HK-2 (cell line): ENCODE measurements around the gene SPRY4.
"Not testable (repeated sequence)": the region's sequence is repeated elsewhere in the genome, so short reads cannot be mapped to it uniquely, and the experiment has no call there.

Experiments used
- DNase-seq: peaks from one replicate; pipeline ENCODE4 v3.0.0-alpha.2; 2018; ENCODE audit not compliant: unreplicated experiment

SPRY4 gene

DNA sequence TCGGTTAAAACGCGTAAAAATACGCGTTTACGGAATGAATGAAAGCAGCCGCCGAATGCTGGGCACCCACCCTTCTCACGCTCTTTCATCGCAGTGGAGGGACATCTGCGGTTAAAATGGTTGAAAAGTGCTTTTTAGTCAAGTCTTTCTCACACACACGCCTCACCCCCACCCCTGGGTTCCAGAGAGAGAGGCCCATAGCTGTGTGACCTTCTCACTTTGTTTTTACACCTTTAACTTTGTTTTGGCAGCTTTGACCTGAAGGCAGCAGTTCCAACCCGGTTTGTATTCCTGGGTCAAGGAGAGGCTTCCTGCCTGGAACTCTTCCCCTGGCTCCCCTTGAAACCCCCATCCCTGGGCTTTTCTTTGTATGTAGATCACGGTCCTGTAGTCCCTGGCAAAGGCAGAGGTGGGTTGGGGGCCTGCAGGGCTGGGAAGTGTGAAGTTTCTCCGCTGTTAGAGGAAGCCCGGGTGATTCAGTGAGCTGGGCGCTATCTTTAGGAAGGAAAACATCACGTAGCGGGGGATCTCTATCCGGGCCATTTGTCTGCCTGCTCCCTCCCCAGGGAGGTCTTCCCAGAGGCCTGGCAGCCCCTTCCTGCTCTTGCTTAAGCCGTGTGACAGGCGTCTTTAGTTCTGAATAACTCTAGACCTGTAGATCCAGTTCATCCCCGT is 29.6 kb downstream of the SPRY4 start:
- DNase-seq = no peak

DNA sequence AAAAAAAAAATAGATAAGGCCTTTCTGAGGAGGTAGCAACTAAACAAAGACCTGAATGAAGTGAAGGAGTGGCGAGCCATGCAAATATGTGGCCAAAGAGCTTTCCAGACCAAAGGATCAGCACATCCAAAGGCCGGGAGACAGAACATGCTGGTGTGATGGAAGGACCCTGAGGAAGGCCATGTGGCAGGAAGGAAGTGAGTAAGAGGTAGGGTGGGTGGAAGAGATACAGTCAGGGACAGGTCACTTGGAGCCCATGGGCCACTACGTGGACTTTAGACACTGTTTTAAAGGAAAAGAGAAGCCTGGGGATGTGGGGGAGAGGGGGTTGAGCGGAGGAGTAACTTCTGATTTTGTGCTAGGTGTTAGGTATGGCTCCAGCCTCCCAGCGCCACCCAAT is 31.3 kb downstream of the SPRY4 start:
- DNase-seq = no peak

DNA sequence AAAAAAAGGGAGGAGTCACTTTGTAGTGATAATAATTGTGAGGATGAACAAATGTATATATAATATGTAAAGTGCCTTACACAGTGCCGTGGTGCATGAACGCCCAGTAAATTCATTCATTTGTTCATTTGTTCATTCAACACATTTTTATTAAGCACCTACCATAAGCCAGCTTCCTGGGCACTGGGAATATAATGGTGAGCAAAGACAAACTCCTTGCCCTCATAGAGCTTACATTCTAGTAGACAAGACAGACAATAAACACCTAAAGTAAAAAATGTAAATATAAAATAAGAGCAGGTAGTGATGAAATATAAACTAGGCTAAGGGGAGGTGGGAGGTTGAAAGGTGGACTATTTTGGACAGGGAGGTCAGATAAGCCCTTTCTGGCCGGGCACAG is 32.0 kb downstream of the SPRY4 start:
- DNase-seq = no peak

GRCh38 chr5:142292249-142292648 is 32.6 kb downstream of the SPRY4 start:
- DNase-seq = no peak

DNA sequence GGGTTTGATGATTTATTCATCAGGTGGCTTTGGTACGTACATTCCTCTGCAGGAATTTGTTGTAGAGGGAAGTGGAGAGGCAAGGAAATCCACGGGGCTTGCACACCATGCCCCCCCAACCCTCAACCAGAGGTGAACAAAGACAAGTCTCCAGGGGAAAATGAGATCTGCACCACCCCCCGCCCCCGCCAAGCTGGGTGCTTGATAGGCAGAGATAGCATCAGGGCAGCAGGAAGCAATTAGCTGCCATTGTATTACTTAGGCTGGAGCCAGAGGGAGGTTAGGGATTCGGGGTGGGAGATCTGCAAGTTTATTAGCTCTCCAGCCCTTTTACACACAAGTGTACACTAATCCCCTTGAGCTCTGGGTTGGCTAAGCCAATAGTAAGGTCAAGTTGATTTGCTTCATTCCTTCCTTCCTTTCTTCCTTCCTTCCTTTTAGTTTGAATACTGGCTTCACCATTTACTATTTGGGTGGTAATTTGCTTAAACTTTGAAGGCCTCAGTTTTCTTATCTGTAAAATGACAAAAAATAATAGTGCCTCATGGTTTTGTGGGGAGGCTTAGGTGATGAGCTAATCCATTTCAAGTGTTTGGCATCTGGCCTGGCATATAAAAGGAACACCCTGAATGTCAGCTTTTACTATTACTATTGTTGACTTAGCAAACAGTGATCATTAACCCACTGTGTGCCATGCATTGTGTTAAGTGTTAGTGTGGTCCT is 34.1 kb downstream of the SPRY4 start:
- no peak for DNase-seq

DNA sequence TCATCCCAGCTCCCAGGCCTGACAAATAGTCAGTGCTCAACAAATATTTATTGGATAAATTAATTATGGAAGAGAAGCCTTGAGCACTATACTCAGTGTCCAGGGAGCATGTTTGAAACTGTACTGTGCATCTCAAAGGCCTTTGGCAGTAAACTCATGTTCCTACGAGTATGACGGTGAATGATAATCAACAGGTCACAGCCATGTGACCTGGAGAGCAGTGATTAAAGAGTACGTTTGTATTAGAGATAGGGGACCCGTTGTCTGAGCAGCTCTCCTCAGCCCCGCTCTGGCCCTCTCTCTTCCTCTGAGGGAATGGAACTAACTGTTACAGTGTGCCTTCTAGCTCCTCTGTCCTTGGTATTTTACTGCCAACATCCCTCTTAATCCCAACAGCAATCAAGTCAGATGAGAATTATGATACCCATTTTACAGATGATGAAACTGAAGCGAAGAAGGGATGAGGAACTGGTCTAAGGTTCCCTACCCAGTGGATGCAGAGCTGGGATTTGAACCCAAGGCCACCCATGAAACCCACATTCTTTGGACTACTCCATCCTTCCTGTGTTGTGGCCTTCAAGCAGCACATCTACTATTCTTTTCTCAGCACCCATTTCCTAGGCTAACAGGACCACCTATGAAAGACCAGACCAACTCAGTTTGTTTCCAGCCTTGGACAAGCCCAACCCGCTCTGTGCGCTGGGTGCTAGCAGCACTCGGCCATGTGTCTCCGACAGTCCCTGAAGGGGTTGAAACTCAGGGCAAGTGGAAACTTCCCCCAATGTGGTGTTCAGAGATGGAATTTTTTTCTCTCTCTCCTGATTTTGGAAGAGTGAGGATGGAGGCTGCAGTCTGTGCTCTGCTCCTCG is 34.9 kb downstream of the SPRY4 start:
- DNase-seq = no peak

- no peak for DNase-seq
These were observed 36.9 kb downstream of the SPRY4 start for GRCh38 chr5:142287973-142288313.

GRCh38 chr5:142287096-142287972 is 37.5 kb downstream of the SPRY4 start:
- DNase-seq = no peak

GRCh38 chr5:142286111-142286510 is 38.7 kb downstream of the SPRY4 start:
- DNase-seq = no peak

DNA sequence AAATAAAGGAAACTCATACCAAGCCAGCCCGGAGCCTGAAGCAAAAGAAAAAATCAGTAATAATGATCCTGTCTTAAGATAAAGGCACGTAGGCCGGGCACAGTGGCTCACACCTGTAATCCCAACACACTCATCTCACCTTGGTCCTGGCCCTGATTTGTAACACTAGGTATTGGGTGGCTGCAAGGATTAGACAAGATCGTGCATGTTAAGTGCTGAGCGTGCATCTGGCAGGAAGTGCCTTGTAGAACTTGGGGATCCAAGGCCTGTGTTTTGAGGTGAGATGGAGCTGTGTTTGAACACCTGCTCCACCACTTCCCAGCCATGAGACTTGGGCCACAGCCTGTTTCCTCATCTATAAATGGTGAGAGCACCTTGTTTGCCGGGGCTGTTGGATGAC is 41.5 kb downstream of the SPRY4 start:
- no peak for DNase-seq

DNA sequence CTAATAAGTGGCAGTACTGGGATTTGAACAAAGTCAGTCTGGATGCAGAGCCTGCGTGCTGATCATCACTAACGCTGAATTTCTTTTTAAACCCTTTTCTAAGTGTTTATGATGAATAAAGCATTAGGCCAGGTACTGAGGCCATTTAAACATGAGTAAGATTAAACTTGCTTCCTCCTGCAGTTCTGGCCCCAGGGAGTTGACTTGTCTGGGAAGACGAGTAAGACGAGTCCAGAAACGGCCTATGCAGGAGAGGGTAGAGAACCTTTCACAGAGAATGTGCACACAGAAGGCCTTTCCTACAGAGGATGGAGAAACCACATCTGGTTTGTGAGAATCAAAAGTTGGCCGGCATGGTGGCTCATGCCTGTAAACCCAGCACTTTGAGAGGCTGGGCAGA is 42.9 kb downstream of the SPRY4 start:
- DNase-seq = no peak

GRCh38 chr5:142281008-142281367 is 43.8 kb downstream of the SPRY4 start:
- no peak for DNase-seq

GRCh38 chr5:142280066-142281007 is 44.5 kb downstream of the SPRY4 start:
- DNase-seq = no peak

DNA sequence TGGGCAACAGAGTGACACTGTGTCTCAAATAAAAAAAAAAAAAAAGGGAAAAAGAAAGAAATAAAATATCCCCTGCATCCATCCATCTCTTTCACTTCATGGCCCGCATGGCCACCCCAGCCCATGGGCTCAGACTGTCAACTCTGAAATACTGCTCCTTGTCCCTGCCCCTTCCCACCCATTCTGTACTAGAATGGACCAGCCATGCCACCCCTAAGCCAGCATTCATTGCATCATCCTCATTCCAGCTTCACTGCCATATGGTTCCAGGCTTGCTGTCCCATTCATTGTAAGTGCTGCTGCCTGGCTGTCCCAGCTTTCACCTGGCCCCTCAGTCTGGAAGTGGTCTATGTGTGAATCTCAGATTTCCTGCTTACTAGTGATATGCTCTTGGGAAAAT is 46.2 kb downstream of the SPRY4 start:
- DNase-seq = no peak

DNA sequence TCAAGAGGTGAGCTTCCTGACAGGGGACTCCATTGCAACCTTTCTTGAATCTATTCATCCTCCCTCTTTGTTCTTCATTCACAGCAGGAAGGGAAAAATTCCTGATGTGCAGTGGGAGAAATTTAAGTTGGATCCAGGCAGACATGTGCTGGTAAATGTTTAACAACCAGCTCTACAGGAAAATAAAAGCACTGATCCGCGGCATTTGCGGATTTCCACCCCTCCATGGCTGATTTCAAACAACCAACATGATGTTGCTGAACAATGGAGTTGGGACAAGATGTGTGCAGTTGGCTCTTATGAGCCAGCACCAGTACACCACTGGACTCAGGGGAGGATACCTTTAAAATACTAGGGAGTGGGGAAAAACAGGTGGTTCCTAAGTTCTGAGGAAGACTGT is 47.0 kb downstream of the SPRY4 start:
- no peak for DNase-seq

DNA sequence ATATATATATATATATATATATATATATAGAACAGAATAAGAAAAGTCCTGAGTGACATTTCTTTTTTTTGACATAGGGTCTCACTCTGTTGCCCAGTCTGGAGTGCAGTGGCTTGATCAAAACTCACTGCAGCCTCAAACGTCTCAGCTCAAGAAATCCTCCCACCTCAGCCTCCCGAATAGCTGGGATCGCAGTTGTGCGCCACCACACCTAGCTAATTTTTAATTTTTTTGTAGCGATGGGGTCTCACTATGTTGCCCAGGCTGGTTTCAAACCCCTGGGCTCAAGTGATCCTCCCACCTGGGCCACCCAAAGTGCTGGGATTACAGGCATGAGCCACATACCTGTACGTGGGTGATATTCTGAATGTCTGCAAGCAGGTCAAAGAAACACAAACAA is 48.3 kb downstream of the SPRY4 start:
- no peak for DNase-seq

DNA sequence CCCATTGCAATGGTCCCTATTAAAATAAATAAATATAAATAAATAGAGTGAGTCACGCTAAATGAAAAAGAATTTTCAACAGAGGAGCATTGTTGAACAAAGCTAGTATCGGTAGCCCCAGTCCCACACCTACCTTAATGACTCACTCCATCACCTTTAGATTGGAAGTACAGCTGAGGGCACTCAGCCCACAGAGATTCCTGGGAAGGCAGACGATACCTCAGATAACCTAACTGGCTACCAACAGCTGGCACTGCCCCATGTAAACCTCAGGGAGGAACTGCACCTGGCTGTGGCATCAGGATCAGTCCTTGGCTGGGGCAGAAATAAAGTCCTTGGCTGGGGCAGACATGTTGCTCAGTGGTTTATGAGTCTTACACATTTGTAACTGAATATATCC is 49.3 kb downstream of the SPRY4 start:
- no peak for DNase-seq

- not testable (repeated sequence) for DNase-seq
These were observed 52.2 kb downstream of the SPRY4 start for GRCh38 chr5:142272596-142272995.

- not testable (repeated sequence) for DNase-seq
These were observed 60.7 kb downstream of the SPRY4 start for GRCh38 chr5:142264084-142264483.

- DNase-seq = no peak
These were observed 61.5 kb downstream of the SPRY4 start for GRCh38 chr5:142263346-142263745.

DNA sequence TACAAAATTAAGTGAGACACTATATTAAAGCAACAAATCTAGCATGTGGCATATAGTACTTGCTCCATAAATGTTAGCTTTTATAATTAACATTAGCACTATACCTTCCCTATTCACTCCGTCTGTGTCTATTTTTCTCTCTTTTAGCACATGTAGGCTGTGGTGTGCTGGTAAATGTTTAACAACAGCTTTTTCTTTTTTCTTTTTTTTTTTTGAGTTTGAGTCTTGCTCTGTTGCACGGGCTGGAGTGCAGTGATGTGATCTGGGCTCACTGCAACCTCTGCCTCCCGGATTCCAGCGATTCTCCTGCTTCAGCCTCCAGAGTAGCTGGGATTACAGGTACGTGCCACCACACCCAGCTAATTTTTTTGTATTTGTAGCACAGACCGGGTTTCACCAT is 62.1 kb downstream of the SPRY4 start:
- no peak for DNase-seq
